NCI-H748 (cell line): ENCODE results near the gene ACP2.

Experiments used
- DNase-seq: peaks from one replicate; lab custom pipeline; 2025; ENCODE audit not compliant: unreplicated experiment; lab: John Stamatoyannopoulos, UW

ACP2 gene

DNA sequence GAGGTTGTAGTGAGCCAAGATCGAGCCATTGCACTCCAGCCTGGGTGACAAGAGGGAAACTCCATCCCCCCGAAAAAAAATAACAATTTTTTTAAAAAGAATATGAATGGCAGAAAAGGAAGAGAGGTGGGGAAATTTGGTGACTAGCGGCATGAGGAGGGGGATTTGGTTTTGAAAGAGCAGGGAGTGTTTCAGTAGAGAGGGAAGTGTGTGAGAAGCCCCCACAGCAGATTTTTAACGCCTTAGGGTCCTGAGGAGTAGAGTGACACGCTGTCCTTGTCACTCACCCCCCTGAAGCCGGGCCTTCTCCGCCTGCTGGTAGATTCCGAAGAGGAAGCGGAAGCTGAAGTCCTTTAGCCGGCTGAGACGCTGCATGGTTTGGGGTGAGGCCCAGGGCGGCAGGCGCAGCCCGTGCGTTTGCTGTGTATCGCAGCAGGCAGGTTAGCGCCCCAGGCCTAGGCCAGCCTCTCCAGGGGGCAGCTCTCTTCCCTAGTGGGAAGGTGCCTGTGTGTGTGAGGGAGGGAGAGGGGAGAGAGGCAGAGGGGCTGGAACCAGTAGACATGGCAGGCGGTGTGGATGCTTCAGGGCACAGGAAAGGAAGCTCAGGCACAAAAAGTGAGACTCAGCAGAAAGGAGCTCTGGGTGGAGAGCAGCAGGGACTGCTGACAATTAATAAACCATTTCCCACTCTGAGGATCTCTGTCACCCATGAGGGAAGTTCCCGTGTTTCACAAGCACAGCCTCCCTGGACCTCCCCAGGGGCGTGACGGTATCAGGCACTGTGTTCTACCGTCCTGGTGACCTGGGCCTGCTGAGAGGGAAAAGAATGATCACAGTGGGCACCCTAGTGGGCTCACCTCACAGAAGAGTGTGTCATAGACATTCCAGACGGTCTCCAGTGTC is 3.9 kb downstream of the ACP2 start:
- DNase-seq, result no peak

DNA sequence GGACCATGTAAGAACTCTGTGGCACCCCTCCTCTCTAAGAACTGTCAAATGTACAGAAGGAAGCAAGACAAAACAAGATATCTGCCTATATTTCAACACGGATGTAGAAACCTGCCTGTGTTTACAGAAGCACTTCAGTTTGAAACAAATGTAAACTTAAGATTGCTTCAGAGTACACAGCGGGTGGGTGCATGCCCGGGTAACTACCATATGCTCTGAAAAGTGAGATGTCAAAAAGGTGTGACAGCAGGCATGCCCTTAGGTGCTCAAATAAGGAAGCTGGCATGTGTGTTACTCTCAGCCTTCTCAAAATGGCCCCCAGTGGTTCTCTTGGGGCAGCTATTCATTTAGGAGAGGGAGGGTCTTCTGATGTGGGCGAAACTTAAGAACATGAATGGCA is 5.2 kb downstream of the ACP2 start:
- DNase-seq, result no peak

DNA sequence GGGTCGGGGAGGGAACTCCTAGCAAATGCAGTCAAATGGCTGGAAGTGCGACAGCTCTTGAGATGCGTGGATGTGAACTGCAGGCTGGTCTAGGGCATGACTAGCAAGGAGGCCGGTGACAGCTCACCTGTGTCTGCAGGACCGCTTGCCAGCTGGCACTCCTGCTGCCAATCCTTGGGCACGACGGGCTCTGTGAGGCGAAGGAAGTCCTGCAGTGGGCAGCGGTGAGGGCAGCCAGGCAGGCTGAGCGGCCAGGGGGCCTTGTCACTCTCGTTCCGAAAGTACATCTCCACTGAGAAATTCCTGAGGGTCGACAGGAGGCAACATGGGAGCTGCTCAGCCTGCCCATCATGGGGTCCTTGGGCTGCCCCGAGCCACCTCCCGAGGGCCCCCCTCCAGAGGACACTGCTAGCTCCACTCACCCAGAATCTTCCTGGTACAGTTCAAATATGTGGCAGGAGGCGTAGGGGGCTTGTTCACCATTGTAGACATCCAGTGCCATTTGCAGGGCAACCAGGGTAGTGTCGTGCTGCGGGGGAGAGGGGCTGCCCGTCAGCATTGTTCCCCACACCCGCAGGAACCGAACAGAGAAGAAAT is 5.9 kb downstream of the ACP2 start:
- DNase-seq, result no peak

DNA sequence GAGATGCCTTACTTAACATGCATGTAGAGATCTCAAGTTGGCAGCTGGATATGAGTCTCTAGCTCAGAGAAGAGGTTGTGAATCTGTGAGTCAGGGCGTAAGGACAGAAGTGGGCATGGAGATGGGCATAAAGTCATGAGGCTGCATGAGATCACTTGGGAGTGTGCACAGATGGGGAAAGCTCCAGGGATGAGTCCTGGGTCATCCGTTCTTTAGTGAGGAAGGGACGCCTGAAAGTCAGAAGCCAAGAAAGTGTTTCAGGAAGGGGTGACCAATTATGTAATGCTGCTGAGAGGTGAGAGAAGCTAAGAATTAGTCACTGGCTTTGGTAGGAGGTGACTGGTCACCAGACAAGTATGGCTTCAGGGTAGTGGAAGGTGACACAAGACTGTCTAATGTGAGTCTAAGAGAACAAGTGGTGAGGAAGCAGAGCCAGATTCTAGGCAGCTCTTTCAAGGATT is 6.7 kb downstream of the ACP2 start:
- no peak for DNase-seq

- no peak for DNase-seq
Measured at GRCh38 chr11:47239852-47240251, 8.8 kb downstream of the ACP2 start.

DNA sequence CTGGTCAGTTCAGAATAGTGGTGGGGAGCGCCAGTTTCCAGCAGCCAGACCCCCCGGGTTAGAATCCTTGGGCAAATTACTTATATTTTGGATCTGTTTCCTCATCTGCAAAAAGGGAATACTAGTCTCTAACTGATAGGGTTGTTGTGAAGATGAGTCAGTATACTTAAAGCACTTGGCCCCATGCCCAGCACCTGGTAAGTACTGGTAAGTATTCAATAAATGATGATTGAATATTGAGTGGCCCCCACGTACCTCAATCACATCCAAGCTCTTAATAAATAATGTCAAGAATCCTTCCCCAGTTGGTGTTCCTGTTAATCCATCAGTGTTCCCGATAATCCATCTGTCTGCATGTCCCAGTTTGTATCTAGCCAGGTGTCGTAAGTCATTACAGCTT is 12.1 kb downstream of the ACP2 start:
- DNase-seq, result no peak

GRCh38 chr11:47235163-47235562 is 13.5 kb downstream of the ACP2 start:
- DNase-seq, result no peak

DNA sequence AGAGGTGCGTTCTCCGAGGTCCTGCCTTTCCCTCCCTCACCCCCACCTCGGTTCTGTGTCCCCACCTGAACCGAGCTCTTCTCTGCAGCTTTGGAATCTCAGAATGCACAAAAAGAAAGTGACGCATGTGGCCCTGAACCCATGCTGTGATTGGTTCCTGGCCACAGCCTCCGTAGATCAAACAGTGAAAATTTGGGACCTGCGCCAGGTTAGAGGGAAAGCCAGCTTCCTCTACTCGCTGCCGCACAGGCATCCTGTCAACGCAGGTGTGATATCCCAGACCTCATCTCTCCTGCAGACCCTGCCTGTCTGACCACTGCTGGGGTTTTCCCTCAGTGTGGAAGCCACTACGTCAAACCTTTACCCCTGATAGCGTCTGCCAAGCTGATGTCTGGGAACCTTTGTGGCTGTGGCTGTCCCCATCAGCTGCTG is 13.9 kb downstream of the ACP2 start:
- no peak for DNase-seq

DNA sequence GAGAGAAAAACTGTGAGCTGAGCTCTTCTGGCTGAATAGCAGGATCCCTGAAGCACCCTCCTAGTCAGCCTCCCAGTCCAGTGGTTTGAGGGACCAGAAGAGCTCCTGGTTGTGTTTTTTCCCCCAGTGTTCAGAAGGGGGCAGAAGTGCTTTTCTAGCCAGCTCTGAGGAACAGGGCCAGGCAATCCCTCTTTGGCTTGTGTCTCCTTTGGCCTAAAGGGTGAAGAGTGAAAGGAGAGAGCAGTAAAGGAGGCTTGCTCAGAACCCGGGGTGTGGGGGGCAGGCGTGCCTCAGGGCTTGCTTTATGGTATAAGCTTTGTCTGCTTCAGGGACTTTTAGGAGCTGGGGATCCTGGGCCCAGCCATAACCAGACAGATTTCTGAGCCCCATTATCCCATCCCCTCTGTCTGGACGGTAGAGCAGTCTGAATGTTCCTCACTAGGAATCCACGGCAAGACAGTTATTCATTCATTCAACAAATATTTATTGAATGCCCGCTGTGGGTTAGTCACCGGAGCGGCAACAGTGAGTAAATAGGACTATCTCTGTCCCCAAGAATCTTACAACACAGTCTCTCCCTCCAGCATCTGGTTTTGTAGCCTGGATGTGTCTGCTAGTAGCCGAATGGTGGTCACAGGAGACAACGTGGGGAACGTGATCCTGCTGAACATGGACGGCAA is 14.5 kb downstream of the ACP2 start:
- no peak for DNase-seq

- DNase-seq, result no peak
Measured at GRCh38 chr11:47233051-47233450, 15.6 kb downstream of the ACP2 start.

- no peak for DNase-seq
Measured at GRCh38 chr11:47229161-47229560, 19.5 kb downstream of the ACP2 start.

DNA sequence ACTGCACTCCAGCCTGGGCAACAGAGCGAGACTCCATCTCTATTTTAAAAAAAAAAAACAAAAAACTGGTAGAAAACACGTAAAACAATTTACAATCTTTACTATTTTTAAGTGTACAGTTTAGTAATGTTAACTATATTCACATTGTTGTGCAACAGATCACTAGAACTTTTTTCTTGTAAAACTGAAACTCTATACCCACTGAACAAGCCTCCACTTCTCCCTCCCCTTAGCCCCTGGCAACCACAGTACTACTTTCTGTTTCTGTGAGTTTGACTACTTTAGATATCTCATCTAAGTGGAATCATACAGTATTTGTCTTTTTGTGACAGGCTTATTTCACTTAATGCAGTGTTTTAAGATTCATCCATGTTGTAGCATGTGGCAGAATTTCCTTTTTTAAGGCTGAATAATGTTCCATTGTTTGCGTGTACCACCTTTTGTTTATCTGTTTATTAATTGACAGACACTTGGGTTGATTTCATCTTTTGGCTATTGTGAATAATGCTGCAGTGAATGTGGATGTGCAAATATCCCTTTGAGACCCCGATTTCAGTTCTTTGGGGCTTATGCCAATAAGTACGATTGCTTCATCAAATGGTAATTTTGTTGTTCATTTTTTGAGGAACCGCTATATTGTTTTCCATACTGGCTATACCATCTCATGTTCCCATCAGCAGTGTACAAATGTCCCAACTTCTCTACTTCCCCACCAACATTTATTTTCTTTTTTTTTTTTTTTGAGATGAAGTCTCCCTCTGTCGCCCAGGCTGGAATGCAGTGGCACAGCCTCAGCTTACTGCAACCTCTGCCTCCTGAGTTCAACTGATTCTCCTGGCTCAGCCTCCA is 22.8 kb downstream of the ACP2 start:
- DNase-seq, result no peak

DNA sequence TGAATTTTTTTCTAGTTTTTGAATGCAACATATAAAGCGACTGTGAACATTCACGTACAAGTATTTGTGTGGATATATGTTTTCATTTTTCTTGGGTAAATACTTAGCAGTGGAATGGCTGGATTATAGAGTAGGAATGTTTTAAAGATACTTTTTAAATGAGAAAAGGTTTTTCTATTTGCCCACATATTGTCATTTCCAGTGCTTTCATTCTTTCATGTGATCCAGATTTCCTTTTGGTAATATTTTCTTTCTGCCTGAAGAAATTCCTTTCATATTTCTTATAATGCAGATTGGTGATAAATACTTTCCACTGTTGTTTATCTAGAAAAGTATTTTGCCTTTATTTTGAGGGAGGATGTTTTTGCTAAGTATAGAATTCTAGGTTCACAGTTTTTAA is 25.9 kb downstream of the ACP2 start:
- DNase-seq, result no peak

- DNase-seq, result no peak
Measured at GRCh38 chr11:47220401-47220821, 28.2 kb downstream of the ACP2 start.

GRCh38 chr11:47216121-47216798 is 32.4 kb downstream of the ACP2 start:
- DNase-seq, result peak; percentile 51

DNA sequence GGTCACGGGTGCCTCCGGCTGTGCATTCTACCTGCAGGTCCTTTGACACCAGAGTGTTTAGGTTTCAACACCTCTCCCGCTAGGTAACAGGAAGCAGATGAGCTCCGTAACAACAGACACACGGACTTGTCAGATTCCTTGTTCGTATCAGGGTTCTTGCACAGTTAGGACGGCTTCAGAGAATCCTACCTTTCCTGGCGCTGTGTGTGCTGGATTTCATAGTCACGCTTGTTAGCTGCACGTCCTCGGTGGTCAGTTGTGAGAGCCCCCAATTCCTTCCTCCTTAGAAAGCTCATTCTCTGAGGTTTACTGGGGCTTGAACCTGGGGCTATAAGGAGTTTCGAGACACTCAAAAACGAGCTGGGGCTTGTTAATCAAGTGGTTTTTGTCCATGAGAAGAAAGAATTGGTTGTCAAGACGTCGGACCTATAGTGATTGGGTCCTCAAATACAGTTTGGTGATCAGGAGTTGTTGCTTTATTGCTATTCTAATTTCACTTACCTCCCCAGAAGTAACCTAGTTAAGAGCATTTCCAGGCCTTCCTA is 33.2 kb downstream of the ACP2 start:
- peak; percentile 77 for DNase-seq

DNA sequence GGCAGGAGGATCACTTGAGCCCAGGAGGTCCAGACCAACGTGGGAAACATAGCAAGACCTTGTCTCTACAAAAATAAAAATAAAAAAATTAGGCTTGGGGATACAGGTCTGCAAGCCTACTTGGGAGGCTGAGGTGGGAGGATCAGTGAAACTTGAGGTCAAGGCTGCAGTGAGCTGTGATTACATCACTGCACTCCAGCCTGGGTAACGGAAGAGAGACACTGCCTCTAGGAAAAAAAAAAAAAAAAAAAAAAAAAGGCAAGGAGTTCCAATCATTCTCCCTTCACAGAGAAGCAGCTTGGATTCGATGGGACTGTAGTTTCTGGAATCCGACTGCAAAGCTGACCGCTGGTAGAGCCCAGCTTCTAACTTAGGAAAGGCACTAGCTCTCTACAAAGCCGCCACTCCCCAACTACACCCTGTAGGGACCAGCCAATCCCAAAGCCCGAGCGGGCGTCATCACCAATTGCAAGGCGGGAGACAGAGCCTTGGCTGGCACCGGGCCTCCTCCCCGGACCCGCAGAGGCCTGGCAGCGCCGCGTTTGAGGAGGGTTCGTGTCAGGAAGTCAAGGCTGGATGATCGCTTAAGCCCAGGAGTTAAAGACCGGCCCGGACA is 34.6 kb downstream of the ACP2 start:
- DNase-seq, result peak; percentile 95

DNA sequence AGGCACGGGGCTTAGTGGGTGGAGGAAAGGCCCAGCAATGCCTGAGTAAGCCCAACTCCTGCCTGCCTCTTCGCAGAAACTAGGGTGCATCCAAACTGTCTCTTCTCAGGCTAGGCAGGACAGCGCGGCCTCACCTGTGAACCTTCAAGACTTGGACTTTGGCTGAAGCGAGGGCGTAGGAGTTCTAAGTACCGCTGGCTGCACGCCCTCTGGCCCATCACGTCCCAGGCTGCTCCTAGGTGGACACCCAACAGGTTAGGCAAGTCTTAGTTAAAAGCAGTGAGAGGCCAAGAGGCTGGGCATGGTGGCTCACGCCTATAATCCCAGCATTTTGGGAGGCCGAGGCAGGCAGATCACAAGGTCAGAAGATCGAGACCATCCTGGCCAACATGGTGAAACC is 35.7 kb downstream of the ACP2 start:
- DNase-seq, result no peak

DNA sequence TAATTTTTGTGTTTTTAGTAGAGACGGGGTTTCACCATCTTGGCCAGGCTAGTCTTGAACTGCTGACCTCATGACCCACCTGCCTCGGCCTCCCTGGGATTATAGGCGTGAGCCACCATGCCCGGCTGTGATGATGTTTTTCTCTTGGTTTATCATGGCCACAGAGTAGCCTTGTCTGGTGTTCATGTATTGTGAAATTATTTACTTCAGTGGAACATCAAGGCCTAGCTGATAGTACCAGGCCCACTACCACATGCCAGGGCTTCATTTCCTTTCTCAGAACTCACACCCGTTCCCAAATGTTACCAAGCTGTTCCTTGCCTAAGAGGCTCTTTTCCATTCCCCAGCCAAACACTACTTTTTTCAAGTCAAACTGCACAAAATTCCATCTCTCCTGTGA is 40.0 kb downstream of the ACP2 start:
- DNase-seq, result no peak
